ENCODE results near the gene CRYGD.
"Not testable (repeated sequence)": the region's sequence is repeated elsewhere in the genome, so short reads cannot be mapped to it uniquely, and the experiment has no call there.

CRYGD gene

DNA sequence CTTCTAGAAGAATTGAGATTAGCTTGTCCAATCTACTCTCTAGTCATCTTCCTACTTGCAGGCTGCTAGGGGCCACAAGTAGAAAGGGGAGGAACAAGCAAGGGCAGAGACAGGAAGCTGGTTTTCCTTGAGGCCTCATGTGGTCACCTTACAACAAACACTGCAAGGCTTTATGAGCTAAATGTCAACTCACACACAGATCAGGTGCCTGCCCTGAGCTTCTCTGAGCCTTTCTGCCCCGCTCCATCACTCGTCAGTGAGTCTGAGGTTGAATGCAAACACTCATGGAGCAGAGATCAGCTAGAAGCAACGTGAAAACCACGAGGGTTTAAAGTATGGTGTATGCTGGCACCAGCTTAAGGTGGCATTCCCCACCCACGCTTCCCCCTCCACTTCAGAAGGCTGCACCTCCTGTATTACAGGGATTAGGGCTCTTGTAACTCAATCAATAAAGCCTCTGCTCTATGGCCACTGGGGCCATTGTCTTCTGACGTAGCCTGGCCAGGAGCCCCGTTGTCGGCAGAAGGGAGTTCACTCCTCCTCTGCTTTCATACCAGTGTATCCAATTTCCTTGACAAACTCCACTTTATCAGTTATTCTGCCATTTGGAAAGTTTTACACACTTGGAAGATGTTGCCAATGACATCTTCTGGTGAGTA is 10.7 kb upstream of the CRYGD start:
- intact Hi-C loops (cut with DNase I), result no loop called here

DNA sequence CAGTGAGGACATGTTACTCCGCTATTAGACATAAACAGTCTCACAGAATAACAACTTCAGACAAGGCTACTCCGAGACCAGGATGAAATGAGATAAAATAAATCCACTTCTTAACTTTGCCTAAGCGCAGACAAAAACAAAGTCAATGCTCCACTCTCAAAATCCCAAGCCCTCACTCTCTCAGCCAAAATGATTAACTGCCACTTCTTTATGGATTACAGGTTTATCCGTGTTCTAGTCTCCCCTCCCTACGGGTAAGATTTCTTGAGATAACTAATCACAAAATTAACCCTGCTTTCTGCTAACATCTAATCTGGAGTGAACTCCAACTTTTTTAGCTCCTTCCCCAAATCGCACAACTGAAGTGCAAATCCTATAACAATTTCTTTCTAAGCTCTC is 6.4 kb upstream of the CRYGD start:
- DNase-seq, result no peak
- intact Hi-C loops (cut with DNase I), result no loop called here

More for the DNA sequence above, 10.7 kb upstream of the CRYGD start:
- DNase-seq, result no peak

DNA sequence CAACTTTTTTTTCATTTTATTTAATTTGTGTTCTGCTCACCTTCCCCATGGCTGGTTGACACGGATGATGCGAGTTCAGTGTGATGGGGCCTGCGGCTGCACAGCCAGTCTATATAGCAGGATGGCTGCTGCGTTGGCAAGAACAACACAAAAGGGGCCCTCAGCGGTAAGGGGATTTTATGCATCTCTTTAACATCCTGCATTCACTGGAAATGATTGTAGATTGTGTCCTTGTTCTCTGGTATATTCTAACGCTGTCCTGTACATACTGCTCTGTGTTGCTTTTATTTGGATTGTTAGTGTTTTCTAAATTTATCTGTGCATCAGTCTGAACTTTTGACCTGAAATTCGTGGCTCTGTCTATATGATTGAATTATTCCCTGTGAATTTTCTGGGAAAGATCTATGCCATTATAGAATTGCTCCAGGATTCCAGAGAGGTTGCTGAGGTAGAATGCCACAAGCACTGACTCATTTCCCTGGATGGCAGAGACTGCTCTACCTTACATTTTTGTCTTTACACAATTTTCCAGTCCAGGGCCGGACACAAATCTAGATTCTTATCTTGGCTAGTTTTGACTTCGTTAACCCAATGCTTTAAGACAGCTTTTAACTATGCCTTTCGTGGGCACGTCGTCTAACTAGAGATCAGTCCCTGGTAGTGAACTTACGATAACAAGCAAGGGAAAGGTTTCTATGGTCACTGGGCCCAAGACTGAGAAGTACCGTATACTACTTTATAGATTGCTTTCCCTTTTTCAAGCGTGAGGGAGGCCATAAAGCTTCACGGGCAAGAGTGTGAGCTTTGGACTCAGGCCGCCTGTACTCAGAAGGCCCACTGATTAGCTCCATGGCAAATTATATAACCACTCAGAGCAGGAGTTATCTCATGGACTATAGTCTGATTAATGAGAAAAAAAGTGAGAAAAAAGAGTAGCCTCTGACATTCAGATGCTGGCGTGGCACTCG is 5.7 kb upstream of the CRYGD start, which contains the start of gene CRYGC:
CRYGC (minus strand) TSS at position 85 of the 968 bp plus-strand sequence; CDS start at position 49, 36 bp downstream.
- intact Hi-C loops (cut with DNase I), result no loop called here
- DNase-seq, result no peak

GRCh38 chr2:208128136-208128535 is 3.8 kb upstream of the CRYGD start:
- no peak for DNase-seq
- intact Hi-C loops (cut with DNase I), result no loop called here

- intact Hi-C loops (cut with DNase I), result no loop called here
- no peak for DNase-seq
Observed at GRCh38 chr2:208127090-208127489, 2.8 kb upstream of the CRYGD start.

DNA sequence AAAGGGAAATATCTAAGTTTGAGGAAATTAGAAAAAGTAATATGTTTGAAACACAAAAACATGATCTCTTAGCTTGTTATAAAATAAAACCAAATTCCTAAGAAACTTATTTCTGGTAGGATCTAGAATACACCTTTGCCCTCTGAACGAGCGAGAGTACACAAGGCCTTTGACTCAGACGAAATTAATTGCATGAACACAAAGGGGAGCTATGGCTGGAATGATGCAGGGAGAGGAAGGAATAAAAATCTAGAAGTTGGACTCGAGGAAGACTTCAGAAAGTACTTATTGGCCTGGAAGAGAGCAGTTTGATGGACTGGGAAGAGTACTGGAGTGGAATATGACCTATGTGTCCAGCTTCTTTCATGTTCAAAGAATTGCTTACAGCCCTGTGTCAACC is 927 bp upstream of the CRYGD start:
- DNase-seq, result no peak
- intact Hi-C loops (cut with DNase I), result no loop called here

GRCh38 chr2:208122248-208122647 is 2.1 kb downstream of the CRYGD start:
- no peak for DNase-seq
- intact Hi-C loops (cut with DNase I), result no loop called here

DNA sequence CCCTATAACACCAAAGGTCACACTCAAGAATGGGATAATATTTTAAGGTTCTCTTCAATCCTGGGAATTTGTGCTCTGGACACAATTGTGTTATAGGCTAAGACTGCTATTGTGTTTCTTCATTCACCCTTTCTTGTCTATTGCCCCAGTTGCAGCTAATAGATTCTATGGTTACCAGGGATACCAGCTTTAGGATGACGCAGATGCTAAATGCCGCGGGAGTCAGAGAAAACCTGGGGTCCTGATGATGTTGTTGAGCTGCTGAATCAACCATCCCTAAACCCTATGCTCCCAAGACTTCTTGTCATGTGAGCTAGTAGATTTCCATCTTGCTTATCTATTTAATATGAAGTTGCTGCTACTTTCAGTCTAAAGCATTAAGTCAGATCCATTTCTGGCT is 5.4 kb downstream of the CRYGD start:
- peak in 2 of 42 donors; percentile 10 to 18 for DNase-seq
- intact Hi-C loops (cut with DNase I), result no loop called here

GRCh38 chr2:208117390-208117789 is 6.9 kb downstream of the CRYGD start:
- intact Hi-C loops (cut with DNase I); DNase-seq: not testable (repeated sequence)

GRCh38 chr2:208112969-208113368 is 11.4 kb downstream of the CRYGD start:
- DNase-seq, result no peak
- intact Hi-C loops (cut with DNase I), result no loop called here

- intact Hi-C loops (cut with DNase I); DNase-seq: not testable (repeated sequence)
Observed at GRCh38 chr2:208112273-208112745, 12.0 kb downstream of the CRYGD start.

GRCh38 chr2:208103616-208104015 is 20.7 kb downstream of the CRYGD start:
- intact Hi-C loops (cut with DNase I), result no loop called here
- DNase-seq, result no peak

DNA sequence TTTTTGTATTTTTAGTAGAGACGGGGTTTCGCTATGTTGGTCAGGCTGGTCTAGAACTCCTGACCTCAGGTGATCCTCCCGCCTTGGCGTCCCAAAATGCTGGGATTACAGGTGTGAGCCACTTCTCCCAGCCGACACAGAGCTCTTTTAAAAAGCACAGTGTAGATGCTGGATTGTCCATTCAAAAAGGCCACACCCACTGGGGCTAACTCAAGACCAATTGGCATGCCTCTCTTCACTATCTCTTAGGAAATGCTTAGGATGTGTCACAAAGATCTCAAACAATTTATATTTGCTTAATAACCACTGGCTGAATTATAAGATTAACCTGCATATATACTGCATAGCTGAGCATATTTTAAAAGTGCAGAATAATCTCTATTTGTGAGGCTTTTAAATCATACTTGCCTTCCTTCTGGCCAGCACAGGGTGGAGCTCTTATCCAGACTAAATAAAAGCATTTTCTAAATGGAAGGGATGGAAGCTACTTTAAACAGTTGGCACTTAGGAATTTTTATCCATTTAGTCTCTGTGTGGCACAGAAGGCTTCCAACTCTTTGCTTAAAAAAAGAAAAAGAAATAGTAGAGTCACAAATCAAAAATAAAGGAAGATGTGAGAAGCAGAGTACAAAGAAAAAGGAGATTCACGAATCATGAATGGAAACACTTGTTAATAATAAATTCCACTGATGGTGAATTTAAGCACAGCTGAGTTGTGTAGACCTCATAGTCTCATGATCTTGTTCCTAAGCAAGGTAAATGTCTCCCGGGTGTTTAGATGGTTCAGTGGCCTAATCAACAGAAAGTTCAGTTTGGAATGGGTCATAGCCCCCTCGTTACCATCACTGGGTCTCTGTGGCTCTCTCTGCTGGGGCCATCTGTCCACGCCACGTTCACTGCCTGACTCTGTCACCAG is 22.4 kb downstream of the CRYGD start:
- DNase-seq, result peak in 7 of 42 donors; percentile 8 to 45 (median 17)
- intact Hi-C loops (cut with DNase I), result no loop called here

- no peak for DNase-seq
- intact Hi-C loops (cut with DNase I), result no loop called here
Observed at GRCh38 chr2:208099682-208100470, 24.4 kb downstream of the CRYGD start.

DNA sequence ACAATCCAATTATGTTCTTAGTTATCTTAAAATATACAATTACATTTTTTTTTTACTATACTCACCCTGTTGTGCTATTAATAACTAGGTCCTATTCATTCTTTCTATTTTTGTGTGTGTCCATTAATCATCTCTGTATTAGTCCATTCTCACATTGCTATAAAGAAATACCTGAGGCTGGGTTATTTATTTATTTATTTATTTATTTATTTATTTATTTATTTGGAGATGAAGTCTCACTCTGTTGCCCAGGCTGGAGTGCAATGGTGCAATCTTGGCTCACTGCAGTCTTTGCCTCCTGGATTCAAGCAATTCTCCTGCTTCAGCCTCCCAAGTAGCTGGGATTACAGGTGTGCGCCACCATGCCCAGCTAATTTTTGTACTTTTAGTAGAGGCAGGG is 25.6 kb downstream of the CRYGD start:
- intact Hi-C loops (cut with DNase I); DNase-seq: not testable (repeated sequence)

GRCh38 chr2:208098267-208098666 is 26.1 kb downstream of the CRYGD start:
- intact Hi-C loops (cut with DNase I), result no loop called here
- no peak for DNase-seq

- intact Hi-C loops (cut with DNase I), result no loop called here
Observed at GRCh38 chr2:208097801-208098200, 26.5 kb downstream of the CRYGD start.

DNA sequence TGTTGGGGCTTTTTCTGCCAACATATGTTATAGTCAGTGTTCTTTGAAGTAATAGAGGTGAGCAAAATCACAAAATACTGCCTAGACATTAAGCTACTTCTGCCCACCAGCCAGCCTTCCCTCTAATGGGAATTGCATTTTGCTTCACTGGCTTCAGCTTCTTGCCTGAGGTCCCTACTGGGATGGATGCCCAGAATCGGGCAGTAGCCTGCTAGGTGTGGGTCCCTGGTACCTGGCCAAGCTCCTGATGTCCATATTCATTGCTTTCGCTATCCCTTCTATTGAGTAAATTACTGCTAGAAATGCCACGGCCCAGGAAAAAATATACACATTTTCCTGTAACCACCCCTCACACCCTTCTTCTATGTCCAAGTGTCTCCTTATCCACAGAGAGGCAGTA is 27.0 kb downstream of the CRYGD start:
- no peak for DNase-seq
- intact Hi-C loops (cut with DNase I), result no loop called here

More at GRCh38 chr2:208097801-208098200, 26.5 kb downstream of the CRYGD start:
- no peak for DNase-seq

Data from head of caudate nucleus (tissue), 42 donors.